ENCODE results near the gene KRTAP5-8. TPM values are rescaled to one million over a fixed set of nuclear protein-coding genes. Genes with fewer than 3 reads are reported as not detected.
"Not testable (repeated sequence)": the region's sequence is repeated elsewhere in the genome, so short reads cannot be mapped to it uniquely, and the experiment has no call there.

Gene KRTAP5-8
- total RNA-seq, 1 donor from 2014 or later: not detected

- no peak overlapping the region for H3K9ac ChIP-seq
- H3F3A ChIP-seq (ENCODE audit: low read depth): no peaks in the 10 kb centered on the region
- DNase-seq (ENCODE audit: low spot score): no peak
- H3K27me3 Mint-ChIP-seq (ENCODE audit: insufficient read depth, low read depth): peaks cover 7% of the 10 kb centered on the region
- peaks cover under 1% of the 10 kb centered on the region for H3K9me3 Mint-ChIP-seq
- H3K4me3 ChIP-seq: no peak overlapping the region
- H3K27ac Mint-ChIP-seq: no peak overlapping the region
- no peaks in the 10 kb centered on the region for H3K79me2 ChIP-seq (ENCODE audit: low read depth)
- H4K20me1 ChIP-seq (ENCODE audit: low read depth): no peaks in the 10 kb centered on the region
- no peak overlapping the region for H3K4me3 Mint-ChIP-seq
- H3K9me3 ChIP-seq (ENCODE audit: low read depth): no peaks in the 10 kb centered on the region
- H3K36me3 Mint-ChIP-seq: no peaks in the 10 kb centered on the region
- no peaks in the 10 kb centered on the region for H3K36me3 ChIP-seq
- H3K4me1 ChIP-seq: no peaks in the 10 kb centered on the region
- H3K27me3 ChIP-seq: no peaks in the 10 kb centered on the region
- no peak overlapping the region for H2AFZ ChIP-seq (replicated peaks)
- H3K4me1 Mint-ChIP-seq: peaks cover 41% of the 10 kb centered on the region
- TF ChIP-seq, protein P1, sequence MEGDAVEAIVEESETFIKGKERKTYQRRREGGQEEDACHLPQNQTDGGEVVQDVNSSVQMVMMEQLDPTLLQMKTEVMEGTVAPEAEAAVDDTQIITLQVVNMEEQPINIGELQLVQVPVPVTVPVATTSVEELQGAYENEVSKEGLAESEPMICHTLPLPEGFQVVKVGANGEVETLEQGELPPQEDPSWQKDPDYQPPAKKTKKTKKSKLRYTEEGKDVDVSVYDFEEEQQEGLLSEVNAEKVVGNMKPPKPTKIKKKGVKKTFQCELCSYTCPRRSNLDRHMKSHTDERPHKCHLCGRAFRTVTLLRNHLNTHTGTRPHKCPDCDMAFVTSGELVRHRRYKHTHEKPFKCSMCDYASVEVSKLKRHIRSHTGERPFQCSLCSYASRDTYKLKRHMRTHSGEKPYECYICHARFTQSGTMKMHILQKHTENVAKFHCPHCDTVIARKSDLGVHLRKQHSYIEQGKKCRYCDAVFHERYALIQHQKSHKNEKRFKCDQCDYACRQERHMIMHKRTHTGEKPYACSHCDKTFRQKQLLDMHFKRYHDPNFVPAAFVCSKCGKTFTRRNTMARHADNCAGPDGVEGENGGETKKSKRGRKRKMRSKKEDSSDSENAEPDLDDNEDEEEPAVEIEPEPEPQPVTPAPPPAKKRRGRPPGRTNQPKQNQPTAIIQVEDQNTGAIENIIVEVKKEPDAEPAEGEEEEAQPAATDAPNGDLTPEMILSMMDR (IDR thresholded peaks at IDR 0.05): no peak
- TF ChIP-seq EZH2phosphoT487 (IDR thresholded peaks at IDR 0.05) (no peak), EZH2 (IDR thresholded peaks at IDR 0.05) (no peak)
- H3K27ac ChIP-seq: no peak overlapping the region
- H3K4me2 ChIP-seq: no peak overlapping the region
Measured at GRCh38 chr11:71568704-71569349, 31.0 kb downstream of the KRTAP5-8 start.

DNA sequence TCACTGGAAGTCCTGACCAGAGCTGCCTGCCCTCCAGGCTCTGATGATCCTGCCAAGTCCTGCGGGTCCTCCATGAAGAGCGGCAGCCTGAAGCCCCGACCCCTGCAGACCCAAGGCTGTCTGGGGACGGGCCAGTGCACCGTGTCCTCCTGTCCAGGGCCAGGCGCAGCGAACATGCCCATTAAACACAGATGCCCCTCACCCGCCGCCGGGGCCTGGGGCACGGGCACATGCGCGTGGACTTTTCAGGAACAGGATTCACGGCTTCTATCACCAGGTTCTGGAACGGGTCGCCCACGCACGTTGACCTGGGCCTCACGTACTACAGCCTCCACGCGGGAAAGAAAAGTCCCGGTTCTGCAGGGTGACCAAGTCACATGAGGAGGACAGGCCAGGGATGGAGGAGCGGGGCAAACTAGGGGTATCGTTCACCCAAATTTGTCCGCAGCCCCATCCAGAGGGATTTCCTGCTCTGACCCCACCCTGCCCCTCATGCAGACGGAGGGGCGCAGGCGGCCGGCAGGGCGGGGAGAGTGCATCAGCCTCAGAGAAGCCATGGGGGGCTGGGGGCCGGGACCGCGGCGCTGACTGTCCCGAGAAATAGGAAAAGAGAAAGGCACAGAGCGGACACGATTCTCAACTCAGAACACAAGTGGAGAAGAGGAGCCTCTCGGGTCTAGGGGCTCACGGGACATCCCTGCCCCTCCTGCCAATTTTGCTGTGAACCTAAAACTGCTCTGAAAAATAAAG, 33.5 kb downstream of the KRTAP5-8 start:
- H3K36me3 ChIP-seq; H3K27me3 Mint-ChIP-seq (ENCODE audit: insufficient read depth, low read depth); H2AFZ ChIP-seq (replicated peaks); H3K9me3 ChIP-seq (ENCODE audit: low read depth); H3K9ac ChIP-seq; H3K27me3 ChIP-seq; H3K4me3 Mint-ChIP-seq; H3K79me2 ChIP-seq (ENCODE audit: low read depth); H3K36me3 Mint-ChIP-seq; H3K4me2 ChIP-seq; H3K4me3 ChIP-seq; H3K4me1 ChIP-seq; H3F3A ChIP-seq (ENCODE audit: low read depth); H4K20me1 ChIP-seq (ENCODE audit: low read depth); H3K9me3 Mint-ChIP-seq; H3K27ac Mint-ChIP-seq; H3K27ac ChIP-seq; DNase-seq (ENCODE audit: low spot score): not testable (repeated sequence)
- H3K4me1 Mint-ChIP-seq: peaks cover 29% of the 10 kb centered on the region

- H3K4me1 Mint-ChIP-seq: peaks cover 14% of the 10 kb centered on the region
- TF ChIP-seq, protein P1 (IDR thresholded peaks at IDR 0.05): no peak
- TF ChIP-seq EZH2phosphoT487 (IDR thresholded peaks at IDR 0.05) (no peak), EZH2 (IDR thresholded peaks at IDR 0.05) (no peak)
Measured at GRCh38 chr11:71572811-71573210, 35.0 kb downstream of the KRTAP5-8 start.

GRCh38 chr11:71574418-71574817, 36.6 kb downstream of the KRTAP5-8 start:
- Histone ChIP-seq H3K36me3 (no peaks in the 10 kb centered on the region), H4K20me1 (ENCODE audit: low read depth) (no peaks in the 10 kb centered on the region), H3K27ac (no peak overlapping the region), H3K79me2 (ENCODE audit: low read depth) (no peaks in the 10 kb centered on the region), H3K9me3 (ENCODE audit: low read depth) (no peaks in the 10 kb centered on the region), H3K9ac (no peak overlapping the region), H3K27me3 (no peaks in the 10 kb centered on the region), H3K4me3 (no peak overlapping the region), H3F3A (ENCODE audit: low read depth) (no peaks in the 10 kb centered on the region), H2AFZ (replicated peaks) (no peak overlapping the region), H3K4me2 (no peak overlapping the region), H3K4me1 (peaks cover 3% of the 10 kb centered on the region)
- no peaks in the 10 kb centered on the region for H3K36me3 Mint-ChIP-seq
- H3K9me3 Mint-ChIP-seq: no peaks in the 10 kb centered on the region
- DNase-seq (ENCODE audit: low spot score): no peak
- peaks cover 7% of the 10 kb centered on the region for H3K4me1 Mint-ChIP-seq
- H3K27ac Mint-ChIP-seq: no peak overlapping the region
- H3K4me3 Mint-ChIP-seq: no peak overlapping the region
- TF ChIP-seq EZH2 (IDR thresholded peaks at IDR 0.05) (no peak), EZH2phosphoT487 (IDR thresholded peaks at IDR 0.05) (no peak)
- TF ChIP-seq, protein P1 (IDR thresholded peaks at IDR 0.05): no peak
- peaks cover 6% of the 10 kb centered on the region for H3K27me3 Mint-ChIP-seq (ENCODE audit: insufficient read depth, low read depth)

More at GRCh38 chr11:71572811-71573210, 35.0 kb downstream of the KRTAP5-8 start:
- H3K27ac Mint-ChIP-seq: peak overlapping the region; percentile 9
- H3K9me3 Mint-ChIP-seq: no peaks in the 10 kb centered on the region
- Histone ChIP-seq H3K27me3 (no peaks in the 10 kb centered on the region), H3K4me1 (peaks cover 3% of the 10 kb centered on the region), H3K27ac (no peak overlapping the region), H4K20me1 (ENCODE audit: low read depth) (no peaks in the 10 kb centered on the region), H3K4me3 (no peak overlapping the region), H3K4me2 (no peak overlapping the region), H3K9me3 (ENCODE audit: low read depth) (no peaks in the 10 kb centered on the region), H3K9ac (no peak overlapping the region), H3F3A (ENCODE audit: low read depth) (no peaks in the 10 kb centered on the region), H3K79me2 (ENCODE audit: low read depth) (no peaks in the 10 kb centered on the region), H3K36me3 (no peaks in the 10 kb centered on the region), H2AFZ (replicated peaks) (no peak overlapping the region)
- no peaks in the 10 kb centered on the region for H3K36me3 Mint-ChIP-seq
- DNase-seq (ENCODE audit: low spot score): no peak
- peaks cover 6% of the 10 kb centered on the region for H3K27me3 Mint-ChIP-seq (ENCODE audit: insufficient read depth, low read depth)
- no peak overlapping the region for H3K4me3 Mint-ChIP-seq
